ENCODE measurements around the gene TTC7B.
A peak's percentile ranks its signal among the peaks of the same experiment; 100 is the strongest.

GRCh38 chr14:90697577-90698206, 118.5 kb downstream of the TTC7B start:
- peak; percentile 88 for TF ChIP-seq CTCF (IDR thresholded peaks at IDR 0.05)
- no peak for TF ChIP-seq SIN3A (IDR thresholded peaks at IDR 0.05; ENCODE audit: borderline replicate concordance, insufficient read depth, low read depth, low read length)
- no peak for TF ChIP-seq REST (IDR thresholded peaks at IDR 0.05; ENCODE audit: insufficient read depth in 1 of 2, low read depth in 2 of 2, low read length in 1 of 2)
- TF ChIP-seq TCF7L2 (IDR thresholded peaks at IDR 0.05; ENCODE audit: low read depth, low read length) = no peak
